ENCODE data around the gene DOCK11.
"Not testable (repeated sequence)": the region's sequence is repeated elsewhere in the genome, so short reads cannot be mapped to it uniquely, and the experiment has no call there.

DOCK11 gene

DNA sequence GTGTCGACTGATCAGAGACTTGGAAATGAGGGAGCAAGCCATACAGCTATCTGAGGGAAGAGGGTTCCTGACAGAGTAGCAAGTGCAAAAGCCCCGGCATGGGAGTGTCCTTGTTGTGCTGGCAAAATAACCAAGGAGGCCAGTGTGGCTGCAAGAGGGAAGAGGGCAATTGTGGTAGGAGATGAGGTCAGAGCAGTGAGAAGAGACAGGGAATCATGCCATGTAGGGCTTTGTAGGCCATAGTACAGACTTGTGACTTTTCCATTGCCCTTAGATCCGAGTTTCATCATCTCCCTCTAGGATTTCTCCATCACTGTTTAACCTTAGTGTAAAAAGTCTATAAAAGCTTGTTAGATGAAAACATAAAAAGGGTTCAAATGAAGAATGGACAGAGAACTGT is 76.2 kb downstream of the DOCK11 start:
- no peak for DNase-seq

DNA sequence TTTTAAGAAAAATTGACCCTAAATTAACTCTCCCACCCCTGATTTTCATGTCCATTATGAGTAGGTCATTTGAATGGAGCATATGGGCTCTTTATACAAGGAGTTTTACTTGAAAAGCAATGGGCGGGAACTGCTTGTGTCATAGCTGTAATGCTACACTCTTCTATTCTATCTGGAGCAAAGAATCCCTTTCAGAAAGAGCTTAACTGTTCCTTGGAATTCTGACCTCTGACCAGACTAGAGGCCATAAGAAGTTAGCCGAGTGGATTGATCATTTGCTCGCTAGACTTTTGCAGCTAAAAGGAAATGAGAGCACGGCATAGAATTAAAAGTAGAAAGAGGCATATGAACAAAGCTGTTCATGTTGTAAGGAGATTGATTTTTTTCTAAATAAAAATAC is 79.1 kb downstream of the DOCK11 start:
- no peak for DNase-seq

DNA sequence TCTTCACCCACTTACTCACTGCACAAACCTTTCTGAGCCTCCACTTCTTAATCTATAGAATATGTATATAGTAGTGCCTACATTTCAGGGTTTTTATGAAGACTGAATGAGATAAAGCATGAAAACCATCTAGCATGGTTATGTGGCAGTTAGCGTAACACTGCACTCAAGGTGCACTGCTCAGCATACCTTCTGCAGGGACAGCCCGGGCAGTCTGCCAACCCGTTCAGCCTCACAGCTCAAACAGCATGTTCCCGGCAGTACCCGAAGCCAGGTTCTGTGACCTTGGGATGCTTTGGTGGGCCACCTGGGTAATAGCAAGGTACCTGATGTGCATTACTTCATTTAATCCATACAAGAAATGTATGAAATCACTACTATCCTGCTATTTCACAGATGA is 81.4 kb downstream of the DOCK11 start:
- DNase-seq = no peak

DNA sequence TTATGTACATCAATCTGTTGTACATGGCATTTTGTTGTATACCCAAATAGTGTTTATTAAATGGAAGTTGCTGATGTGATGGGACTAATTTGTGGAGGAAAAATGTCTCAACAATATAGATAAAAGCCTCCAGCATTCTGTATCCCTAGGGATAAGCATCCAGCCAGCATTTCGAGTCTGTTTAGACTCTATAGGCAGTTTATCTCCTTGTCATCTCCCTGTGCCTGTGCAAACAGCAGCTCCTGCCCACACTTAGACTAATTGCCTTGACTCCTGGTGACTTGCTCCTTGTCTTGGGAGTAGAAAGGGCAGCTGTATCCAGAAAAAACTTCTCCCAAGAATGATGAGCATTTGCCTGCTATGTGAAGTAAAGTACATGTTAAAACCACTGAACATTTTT is 83.8 kb downstream of the DOCK11 start:
- DNase-seq = no peak

DNA sequence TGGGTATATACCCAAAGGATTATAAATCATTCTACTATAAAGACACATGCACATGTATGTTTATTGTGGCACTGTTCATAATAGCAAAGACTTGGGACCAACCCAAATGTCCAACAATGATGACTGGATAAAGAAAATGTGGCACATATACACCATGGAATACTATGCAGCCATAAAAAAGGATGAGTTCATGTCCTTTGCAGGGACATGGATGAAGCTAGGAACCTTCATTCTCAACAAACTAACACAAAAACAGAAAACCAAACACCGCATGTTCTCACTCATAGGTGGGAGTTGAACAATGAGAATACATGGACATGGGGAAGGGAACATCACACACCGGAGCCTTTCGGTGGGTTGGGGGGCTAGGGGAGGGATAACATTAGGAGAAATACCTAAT is 87.3 kb downstream of the DOCK11 start:
- not testable (repeated sequence) for DNase-seq

DNA sequence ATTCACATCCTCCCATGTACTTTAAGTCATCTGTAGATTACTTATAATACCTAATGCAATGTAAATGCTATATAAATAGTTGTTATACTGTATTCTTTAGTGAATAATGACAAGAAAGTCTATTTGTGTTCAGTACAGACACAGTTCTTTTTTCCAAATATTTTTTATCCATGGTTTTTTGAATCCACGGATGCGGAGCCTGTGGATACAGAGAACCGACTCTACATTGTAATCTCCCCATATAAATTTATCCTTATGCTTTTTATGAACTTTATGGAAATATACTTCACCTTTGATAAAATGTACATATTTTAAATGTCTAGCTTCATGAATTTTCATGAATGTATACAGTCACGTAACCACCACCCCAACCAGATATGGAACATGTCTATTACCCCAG is 88.2 kb downstream of the DOCK11 start:
- DNase-seq = no peak

DNA sequence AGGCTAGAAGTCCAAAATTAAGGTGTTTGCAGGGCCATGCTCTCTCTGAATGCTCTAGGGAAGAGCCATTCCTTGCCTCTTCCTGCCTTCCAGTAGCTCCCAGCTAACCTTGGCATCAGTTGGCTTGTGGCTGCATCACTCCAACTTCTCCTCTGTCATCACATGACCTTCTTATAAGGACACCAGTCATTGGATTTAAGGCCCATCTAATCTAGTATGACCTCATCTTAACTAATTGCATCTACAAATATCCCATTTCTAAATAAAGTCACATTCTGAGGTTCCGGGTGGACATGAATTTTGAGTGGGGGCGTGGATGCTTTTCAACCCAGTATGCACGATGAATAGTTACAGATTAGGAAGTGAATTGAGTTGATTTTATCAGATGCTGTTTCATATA is 89.7 kb downstream of the DOCK11 start:
- no peak for DNase-seq

DNA sequence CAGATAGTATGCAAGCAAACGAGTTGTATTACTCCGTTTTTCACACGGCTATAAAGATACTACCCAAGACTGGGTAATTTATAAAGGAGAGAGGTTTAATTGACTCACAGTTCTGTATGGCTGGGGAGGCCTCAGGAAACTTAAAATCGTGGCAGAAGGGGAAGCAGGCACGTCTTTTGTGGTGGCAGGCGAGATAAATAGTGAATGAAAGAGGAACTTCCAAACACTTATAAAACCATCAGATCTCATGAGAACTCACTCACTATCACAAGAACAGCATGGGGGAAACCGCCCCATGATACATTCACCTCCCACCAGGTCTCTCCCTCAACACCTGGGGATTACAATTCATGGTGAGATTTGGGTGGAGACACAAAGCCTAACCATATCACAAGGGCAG is 90.6 kb downstream of the DOCK11 start:
- DNase-seq = not testable (repeated sequence)

DNA sequence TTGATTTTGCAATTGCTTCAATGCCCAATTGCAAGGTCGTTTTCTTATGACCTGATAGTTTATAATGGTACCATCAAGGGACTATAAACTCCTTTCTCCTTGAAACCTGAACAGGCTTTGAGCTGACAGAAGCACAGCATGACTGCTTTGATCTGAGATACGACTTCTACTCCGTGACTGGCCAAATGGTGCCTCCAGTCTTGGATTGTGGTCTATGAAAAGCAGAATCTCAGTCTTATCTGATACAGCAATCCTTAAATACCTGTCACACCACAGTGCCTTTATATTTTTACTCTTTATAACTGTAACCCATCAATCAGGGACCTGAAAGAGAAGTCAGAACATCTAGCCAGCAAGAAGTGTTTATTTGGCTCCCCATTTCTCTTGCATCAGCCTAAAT is 93.1 kb downstream of the DOCK11 start:
- DNase-seq = no peak

DNA sequence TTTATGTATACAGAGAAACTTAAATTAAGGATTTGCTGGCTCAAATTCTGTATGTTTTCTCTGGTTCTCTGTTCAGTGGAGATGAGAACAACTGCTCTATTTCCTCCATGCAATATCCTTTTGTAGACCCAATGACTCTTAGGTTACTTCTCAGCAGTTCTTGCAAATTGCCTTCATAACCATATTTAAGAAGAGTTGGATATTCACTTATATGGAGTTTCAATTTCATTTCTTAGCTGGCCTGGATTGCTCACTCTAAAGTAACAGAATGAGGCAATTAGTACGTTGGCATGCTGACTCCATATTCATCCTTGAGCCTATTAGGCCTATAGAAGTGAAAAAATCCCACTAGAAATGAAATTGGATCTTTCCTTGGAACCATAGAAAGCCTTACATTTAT is 93.6 kb downstream of the DOCK11 start:
- DNase-seq = no peak

DNA sequence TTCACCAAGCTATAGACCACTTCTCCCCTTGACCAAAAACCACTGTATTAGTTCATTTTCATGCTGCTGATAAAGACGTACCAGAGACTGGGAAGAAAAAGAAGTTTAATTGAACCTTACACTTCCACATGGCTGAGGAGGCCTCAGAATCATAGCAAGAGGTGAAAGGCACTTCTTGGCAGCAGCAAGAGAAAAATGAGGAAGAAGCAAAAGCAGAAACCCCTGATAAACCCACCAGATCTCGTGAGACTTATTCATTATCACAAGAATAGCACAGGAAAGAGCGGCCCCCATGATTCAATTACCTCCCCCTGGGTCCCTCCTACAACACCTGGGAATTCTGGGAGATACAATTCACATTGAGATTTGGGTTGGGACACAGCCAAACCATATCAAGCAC is 97.8 kb downstream of the DOCK11 start:
- DNase-seq = no peak

DNA sequence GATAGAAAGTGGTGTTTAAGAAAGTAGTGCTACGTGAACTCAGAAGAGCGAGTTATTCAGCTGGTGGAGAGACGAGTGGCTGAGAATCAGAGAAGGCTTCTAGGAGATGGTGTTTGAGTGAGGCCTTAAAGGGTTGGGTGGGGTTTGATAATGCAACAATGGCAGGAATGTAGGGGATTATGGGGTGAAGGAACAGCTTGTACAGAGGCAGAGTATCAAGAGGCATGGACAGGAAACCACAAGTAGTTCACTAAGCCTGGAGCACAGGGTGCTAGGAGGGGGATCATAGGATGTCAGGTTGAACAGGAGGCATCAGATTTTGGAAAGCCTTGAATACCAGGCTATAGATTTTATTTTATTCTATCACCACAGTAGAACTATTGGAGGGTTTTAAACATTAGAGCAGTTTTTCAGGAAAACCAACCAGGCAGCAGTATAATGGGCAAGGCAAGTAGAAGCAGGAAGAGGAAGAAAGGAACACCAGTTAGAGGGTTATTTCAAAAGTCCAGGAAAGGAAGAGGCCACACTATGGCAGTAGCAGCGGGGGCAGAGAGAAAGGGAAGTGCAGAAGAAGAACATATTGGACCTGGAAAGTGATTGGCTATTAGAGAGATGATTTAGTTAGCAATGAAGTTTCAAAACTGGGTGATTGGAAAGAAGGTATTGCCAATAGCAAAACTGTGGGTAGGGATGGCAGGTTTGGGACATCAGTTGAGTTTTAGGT is 99.2 kb downstream of the DOCK11 start:
- DNase-seq = no peak

DNA sequence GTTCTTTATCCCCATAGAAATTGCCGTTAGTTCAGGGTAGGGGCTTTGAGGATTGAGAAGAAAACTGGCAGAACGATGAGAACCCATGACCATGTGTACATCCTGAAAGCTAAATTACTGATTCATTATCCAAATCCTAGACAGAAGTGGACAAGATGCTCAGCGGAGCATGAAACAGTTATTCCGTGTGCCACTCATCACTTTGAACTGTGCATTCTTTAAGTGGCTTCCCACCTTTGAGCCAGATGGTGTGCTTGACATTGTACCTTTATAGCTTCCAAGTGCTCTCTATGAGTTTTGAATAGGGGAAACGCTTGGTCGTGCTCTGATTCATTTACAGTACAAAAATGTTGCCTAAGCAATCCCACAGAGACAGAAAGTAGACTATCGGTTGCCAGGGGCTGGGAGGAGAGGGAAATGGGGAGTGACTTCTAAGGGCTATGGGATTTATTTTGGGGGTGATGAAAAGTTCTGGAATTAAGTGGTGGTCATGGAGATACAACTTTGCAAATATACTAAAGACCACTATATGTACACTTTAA is 100.0 kb downstream of the DOCK11 start:
- DNase-seq = no peak

DNA sequence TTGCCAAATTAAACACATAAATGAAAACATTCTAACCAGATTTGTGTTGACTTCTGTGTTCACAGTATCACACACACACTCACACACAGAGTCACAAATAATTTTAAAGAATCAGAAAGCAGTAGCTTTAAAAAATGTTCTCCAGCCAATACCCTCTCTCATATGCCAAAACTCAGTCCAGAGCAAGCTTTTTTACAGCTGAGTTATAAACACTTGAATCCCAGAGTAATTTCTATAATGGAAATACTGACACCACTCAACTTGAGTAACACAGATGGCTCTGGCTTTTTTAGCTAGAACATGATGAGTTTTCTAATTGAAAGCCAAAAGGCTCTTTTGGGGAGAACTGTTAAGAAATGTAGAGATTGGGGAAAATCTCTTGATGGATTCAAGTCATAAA is 100.8 kb downstream of the DOCK11 start:
- no peak for DNase-seq

DNA sequence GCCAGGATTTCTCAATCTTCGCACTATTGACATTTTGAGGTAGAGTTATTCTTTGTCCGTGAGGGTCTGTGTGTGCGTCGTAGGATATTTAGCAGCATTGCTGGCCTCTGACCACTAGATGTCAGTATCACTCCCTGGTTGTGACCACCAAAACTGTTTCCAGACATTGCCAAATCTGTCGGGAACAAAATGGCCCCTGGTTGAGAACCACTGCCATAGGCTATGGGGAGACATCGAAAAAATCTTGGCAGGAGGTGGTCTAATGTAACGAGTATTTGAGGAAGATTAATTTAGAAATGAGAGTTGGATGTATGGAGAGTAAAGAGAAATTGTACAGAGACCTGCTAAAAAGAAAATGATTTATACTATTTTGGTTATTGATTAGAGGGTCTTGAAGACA is 108.4 kb downstream of the DOCK11 start:
- peak in 4 of 5 experiments; percentile 2 to 34 (median 12) for DNase-seq

DNA sequence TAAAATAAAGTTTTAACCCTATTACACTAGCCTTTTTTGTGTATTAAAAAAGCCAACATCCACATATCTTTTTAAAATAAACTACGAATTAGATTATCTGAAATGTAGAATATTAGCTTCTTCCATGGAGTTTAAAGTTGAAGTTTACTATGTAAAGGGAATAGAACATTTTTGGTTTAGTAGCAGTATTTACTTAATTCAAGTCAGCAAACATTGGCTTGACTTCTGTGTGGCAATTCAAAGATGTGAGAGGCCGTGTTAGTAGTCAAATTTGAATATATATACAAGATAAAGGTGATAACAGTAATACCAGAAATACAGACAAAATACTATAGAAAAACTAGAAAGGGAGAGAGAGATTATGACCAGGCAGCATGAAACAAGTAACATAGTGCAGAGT is 116.7 kb downstream of the DOCK11 start:
- DNase-seq = no peak

DNA sequence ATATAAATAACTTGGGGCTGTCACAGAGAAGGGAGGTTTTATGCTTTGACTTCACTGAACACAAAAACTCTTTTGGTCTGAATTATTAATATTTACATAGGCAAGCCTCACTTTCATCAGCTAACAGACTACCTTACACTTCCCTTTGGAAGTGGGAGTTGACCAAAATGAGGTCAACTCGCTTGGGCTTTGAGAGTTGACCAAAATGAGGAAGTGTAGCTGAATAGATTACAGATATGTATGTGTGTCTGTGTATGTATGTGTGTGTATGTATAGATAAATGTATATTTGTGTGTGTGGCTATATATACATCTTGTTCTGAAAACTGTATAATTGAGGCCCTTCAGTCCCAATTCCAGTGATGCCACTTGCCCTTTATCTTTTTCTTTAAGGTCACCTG is 118.5 kb downstream of the DOCK11 start:
- DNase-seq = no peak

DNA sequence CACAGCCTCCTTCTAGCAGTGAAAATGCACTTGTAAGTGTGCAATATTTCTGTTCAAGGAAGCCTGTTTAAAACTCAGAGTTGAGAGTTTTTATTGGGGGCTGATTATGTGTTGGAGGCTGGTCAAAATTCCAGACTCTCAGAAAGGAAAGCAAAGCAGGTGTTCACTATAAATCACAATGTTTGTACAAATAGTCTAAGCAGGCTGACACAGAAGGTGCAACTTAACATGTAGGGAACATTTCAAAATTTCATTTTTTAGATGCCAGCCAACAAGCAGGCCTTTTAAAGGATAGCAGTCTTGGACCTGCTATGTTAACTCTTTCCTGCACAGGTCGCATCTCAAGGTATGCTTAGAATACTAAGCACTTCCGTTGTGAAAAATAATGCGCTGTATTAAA is 119.5 kb downstream of the DOCK11 start:
- DNase-seq = no peak

DNA sequence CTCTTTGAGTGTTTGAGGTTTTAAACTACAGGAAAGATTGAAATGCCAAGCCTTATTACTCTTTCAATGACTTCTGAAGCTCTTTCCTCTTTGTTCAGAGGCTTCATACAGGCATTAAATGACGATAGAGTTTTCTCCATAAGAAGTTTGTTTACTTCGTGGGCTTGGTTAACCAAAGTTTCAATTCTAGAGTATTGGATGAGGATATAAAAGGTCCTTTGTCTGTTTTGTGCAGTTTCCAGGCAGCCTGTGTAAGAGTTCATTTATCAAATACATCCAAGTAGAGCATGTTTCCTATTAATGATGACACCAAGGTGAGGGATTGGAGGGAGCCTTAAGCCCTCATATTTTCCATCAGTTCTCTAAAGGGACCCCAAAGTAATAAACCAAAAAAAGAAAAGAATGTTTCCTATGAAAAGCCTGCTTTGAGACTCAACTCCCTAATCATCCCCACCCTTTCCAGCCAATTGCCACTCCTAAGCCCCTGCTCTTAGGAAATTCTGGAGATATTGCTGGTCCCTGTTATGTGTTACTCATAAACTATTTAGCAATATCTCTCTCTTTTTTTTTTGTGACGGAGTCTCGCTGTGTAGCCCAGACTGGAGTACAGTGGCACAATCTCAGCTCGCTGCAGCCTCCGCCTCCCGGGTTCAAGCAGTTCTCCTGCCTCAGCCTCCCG is 125.6 kb downstream of the DOCK11 start:
- no peak for DNase-seq

DNA sequence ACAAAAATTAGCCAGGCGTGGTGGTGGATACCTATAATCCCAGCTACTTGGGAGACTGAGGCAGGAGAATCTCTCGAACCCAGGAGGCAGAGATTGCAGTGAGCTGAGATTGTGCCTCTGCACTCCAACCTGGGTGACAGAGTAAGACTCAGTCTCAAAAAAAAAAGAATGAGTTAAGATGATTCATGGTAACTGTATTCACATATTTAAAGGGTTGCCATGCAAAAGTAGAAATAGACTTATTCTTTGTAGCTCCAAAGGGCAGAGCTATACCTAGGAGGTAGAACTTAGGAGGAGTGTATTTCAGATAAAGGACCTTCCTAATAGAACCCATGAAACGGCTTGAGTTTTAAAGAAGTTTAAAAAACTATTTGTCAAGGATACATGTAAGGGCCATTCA is 127.4 kb downstream of the DOCK11 start:
- no peak for DNase-seq

DNA sequence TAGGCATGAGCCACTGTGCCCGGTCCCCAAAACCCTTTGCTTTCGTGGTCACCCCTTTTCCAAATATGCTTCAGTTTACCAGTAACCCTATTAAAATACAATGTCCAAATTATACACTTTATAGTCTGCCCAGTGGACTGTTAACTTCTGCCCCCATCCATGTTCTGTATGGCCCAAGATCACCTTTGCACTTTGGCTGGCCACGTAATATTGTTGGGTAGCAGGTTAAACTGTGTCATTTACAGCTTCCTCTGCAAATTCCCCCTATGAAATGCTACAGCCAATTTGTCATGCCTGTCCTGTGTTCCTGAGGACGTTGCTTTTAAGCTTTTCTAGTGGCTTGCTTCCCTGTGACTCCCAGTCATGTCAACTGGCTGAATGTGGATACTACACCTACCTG is 130.7 kb downstream of the DOCK11 start:
- no peak for DNase-seq

DNA sequence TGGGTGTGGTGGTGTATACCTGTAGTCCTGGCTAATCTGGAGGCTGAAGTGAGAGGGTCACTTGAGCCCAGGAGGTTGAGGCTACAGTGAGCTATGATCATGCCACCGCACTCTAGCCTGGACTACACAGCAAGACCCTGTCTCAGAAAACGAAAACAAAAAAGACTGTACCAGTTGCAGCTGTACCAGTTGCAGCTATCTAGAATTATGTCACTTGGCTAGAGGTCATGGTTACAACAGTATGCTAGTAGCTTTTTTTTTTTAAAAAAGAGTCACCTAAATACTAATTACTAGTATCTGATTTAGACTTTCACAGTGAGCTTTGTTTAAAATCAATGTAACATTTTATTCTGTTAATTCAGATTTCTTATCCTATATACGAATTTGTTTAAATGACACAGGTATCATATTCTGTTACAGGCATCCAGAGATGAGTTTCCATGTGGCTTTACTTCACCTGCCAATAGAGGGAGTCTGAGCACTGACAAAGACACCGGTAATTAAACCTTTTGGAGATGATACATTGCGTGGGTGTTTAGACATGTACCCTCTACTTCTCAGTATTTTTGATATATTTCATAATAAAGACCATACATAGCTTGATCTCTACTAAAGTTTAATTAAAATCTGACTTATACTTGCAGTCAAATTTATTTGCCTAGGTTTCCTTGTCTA is 131.6 kb downstream of the DOCK11 start:
- peak in 1 of 5 experiments; percentile 5 for DNase-seq

DNA sequence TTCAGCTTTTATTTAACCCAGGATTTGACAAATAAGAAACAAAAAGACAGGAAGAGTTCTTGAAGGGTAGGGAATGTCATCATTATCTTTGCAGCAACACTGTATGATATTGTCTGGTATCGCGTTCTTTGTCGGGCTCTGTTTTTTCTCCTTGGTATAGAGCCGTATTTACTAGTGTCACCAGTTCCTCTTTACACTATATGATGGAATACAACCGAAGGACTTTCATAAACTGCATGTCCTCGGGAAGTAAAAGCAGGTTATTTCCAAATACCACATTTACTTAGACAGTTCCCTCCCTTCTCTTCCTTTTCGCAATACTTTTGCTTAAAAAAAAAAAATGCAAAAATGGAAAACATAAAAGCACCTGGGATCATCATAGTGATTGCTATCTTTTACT is 135.2 kb downstream of the DOCK11 start:
- DNase-seq = no peak

DNA sequence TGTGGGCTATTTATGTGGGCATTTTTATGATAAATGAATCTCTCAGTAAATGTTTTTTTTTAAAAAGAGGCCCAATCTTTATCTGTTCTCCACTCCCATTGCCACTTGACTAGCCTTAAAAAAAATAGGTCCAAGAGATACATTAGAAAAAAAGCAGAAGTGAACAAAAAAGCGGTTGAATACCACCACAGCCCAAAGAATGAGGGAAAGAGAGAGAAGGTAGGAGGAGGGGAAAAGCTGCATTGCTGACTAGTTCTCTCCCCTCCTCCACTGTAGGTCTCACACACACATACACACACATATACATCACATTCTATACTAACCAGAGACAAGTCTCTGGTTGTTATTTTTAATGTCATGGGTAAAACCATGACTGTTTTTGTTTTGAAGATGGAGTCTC is 136.0 kb downstream of the DOCK11 start:
- no peak for DNase-seq

Measured in T-helper 2 cell (primary cell).